GM19099 (cell line): ENCODE data around the gene C1QTNF8.

Experiments used
- POLR2A ChIP-seq: IDR thresholded peaks from 3 replicates; pipeline ENCODE4 v1.6.1; 2011; ENCODE audit warnings: low read depth; ENCODE audit not compliant: insufficient read length; ENCODE audit errors: extremely low read depth

The C1QTNF8 gene

DNA sequence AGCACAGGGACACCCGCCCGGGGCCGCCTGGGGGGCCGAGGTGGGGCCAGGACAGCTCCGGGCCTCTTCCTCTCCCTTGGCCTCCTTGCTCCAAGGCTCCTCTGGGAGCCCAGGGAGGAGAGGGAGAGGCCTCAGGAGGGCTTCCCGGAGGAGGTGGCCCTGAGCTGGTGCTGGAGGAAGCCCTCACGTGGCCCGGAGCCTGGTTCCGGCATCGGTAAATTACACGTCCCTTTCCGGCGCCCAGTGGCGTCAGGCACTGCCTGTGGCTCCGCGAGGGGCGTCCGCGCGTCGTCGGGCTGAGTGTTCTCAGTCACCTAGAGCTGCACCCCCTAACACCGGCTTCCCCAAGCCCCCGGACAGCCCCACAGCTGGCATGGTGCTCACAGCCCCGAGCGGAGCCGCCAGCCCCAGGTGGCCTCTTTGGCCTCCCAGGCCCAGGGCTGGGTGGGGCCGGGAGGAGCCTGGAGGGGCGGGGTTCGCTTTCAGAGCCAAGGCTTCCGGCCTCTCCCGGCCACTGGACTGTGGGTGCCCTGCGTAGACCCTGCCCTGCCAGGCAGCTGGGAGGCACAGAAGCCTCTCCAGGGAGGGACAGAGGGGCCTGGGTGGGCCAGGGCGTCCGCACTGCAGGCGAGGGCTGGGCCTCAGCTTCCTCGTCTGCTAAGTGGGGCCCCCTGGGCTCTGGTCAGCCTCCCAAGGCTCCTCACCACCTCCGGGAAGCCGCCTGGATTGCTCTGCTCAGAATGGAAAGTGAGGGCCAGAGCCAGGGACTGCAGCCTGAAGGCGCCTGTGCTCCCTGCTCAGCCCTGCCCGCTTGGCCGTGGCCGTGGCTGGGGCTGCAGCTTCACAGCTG, 51.4 kb downstream of the C1QTNF8 start:
- no peak for TF ChIP-seq POLR2A

DNA sequence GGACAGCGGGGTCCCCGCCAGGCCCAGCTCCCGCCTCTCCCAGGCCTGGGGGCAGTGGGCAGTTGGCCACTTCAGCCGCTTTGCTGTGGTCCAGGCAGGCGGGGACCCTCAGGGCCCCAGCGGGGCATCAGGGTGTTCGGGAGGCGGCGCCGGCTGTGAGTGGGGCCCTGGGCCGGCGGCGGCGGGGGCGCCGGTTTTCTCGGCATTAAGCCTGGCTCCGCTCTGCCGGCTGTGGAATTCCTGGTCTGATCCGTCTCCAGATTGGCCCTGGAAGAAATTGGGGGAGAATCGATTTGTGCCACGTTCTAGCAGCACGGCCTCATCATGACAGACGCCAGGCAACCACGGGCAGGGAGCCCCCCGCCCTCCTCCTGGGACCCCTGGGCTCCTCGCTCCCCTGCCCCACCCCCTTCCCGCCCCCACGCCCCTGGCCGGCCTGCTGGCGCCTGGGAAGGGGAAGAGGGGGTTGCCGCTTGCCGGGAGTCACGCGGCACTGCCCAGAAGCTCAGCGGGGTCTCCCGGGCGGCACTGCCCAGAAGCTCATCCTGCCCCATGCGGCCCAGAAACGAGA, 52.1 kb downstream of the C1QTNF8 start:
- TF ChIP-seq POLR2A, result no peak

DNA sequence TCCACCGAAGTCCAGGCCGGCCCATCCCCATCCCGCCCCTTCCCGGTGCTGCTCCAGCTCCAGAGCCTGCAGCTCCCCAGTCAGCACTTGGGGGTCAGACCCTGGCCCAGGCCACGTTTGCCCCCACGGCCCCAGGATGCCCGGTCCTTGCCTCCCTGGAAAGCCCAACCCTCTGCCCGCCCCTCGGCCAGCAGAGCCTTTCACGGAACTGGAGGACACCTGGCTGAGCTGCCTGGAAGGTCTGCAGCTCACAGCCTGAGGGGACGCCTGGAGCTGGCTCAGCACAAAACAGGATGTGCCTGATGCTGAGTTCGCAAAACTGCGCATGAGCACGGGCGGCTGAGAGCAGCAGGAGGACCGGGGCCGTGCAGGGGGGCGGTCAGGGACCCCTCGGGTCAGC, 53.2 kb downstream of the C1QTNF8 start:
- no peak for TF ChIP-seq POLR2A

DNA sequence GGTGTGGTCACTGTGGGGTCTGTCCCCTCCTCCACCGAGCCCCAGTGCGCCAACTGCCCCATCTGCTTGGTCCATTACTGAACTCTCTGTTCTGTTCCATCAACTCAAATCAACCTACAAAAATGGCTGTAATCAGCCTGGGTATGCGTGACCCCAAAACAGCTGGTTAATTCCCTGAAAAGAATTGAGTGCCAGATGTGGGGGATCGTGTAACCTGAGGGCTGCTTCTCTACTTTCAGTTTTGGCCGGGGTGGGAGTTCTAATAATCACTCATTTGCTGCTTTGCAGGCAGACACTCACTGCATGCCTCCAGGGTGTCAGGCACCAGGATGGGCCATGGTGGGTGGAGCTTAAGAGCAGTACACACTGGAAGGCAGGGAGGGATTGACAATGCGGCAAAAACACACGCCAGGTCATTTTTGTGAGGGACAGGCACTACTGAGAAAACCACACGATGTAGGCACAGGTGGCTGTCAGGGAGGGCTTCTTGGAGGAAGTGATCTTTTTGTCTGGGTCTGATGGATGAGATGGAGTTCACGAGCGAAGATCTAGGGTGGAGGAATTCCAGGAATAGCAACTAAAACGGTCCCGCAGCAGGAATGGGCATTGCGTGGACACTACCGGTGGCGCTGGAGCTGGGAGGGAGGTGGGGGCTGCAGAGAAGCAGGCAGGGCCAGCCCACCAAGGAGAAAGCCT, 53.8 kb downstream of the C1QTNF8 start:
- TF ChIP-seq POLR2A, result no peak

DNA sequence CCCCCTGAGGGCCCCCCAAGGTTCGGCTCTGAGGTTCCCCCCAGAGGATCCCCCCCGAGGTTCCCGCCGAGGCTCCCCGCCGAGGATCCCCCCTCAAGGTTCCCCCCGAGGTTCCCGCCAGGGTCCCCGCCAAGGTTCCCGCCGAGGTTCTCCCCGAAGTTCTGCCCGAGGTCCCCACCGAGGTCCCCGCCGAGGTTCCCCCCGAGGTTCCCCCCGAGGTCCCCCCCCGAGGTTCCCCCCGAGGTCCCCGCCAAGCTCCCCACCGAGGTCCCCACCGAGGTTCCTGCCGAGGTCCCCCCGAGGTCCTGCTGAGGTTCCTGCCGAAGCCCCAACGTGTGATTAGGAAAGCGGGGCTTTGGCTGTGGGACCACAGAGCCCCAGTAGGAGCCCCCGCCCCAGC, 55.7 kb downstream of the C1QTNF8 start:
- no peak for TF ChIP-seq POLR2A

- no peak for TF ChIP-seq POLR2A
Measured at GRCh38 chr16:1039762-1040161, 56.3 kb downstream of the C1QTNF8 start.

DNA sequence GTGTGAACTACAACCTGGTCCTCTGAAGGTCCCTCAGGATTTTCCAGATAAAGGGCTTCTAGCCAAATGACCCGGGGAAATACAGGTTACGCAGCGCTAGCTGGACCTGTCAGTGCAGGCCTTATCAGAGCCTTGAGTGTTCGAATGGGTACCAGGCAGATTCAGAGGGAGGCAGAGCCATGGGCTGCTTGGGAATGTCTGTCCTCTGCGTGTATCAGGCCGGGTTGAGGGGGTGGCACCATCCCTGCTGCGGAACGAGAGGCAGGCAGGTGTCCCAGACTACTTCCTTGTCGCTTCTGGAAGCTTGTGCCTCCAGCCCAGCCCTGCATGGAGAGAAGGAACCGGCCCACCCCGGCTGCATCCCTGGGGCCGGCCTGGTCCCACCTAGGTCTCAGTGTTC, 57.1 kb downstream of the C1QTNF8 start:
- TF ChIP-seq POLR2A, result no peak
